GM23248 (cell line): Measurements from ENCODE around the gene WNT7B.

Source experiments
- EZH2 ChIP-seq: fragments of 200-600 bp; sonication (generic); IDR thresholded peaks from 2 replicates; pipeline ENCODE4 v1.6.1; 2018; ENCODE audit warnings: antibody characterized with exemption, mild to moderate bottlenecking; ENCODE audit not compliant: insufficient read depth, poor library complexity, severe bottlenecking
- EZH2phosphoT487 ChIP-seq: fragments of 200-600 bp; sonication (generic); IDR thresholded peaks from 2 replicates; pipeline ENCODE4 v1.6.1; 2018; ENCODE audit warnings: antibody characterized with exemption, moderate library complexity, mild to moderate bottlenecking, low read depth; ENCODE audit not compliant: insufficient read depth

DNA sequence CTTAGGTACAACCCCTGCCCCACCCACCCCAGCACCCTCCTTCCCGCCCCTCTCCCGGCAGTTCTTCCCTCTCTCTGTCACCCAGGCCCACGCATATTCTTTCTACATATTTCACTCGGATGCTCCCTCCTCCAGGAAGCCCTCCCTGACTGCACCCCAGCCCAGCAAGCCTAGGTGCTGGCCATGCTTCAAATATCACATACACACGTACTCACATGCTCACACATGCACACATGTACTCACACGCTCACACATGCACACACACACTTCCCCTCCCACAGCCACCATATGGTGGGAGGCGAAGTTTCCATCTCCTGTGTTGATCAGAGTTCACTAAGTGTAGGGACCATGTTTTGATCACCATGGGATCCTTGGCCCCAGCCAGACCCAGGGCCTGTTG is 90.4 kb downstream of the WNT7B start:
- TF ChIP-seq EZH2phosphoT487 (no peak), EZH2 (no peak)
